Upper lobe of left lung (tissue), 6 donors: ENCODE measurements around the gene MAD1L1. TPM values are rescaled to one million over a fixed set of nuclear protein-coding genes. Genes with fewer than 3 reads are reported as not detected.

ENCODE experiments used
- ATAC-seq, 2 donors: fragments of 200-7000 bp; cut with Tn5 transposase; one replicate each; pipeline ENCODE4 v1.9.1; 2022; ENCODE audit warnings: mild to moderate bottlenecking in 2 of 2, moderate library complexity in 2 of 2; ENCODE audit not compliant: low FRiP score in 2 of 2
- DNase-seq, 2 donors: peaks; one replicate each; pipeline ENCODE4 v3.0.0-alpha.2; 2019 to 2020
- H3K27ac ChIP-seq, 4 donors: fragments of 200-600 bp; sonication (generic); one replicate each; pipeline ENCODE4 v1.5.1; 2016 to 2019
- H3K27me3 ChIP-seq, 4 donors: fragments of 200-600 bp; sonication (generic); one replicate each; pipeline ENCODE4 v1.5.1; 2017 to 2019
- H3K36me3 ChIP-seq, 4 donors: fragments of 200-600 bp; sonication (generic); one replicate each; pipeline ENCODE4 v1.5.1; 2016 to 2019
- H3K4me1 ChIP-seq, 4 donors: fragments of 200-600 bp; sonication (generic); one replicate each; pipeline ENCODE4 v1.5.1; 2018 to 2019
- H3K4me3 ChIP-seq, 4 donors: fragments of 200-600 bp; sonication (generic); one replicate each; pipeline ENCODE4 v1.5.1; 2017 to 2019; ENCODE audit warnings: mild to moderate bottlenecking in 2 of 4, moderate library complexity in 1 of 4
- H3K9me3 ChIP-seq, 4 donors: fragments of 200-600 bp; sonication (generic); one replicate each; pipeline ENCODE4 v1.5.1; 2018 to 2019
- EP300 ChIP-seq, 4 donors: sonication (generic); formaldehyde crosslinking; IDR thresholded peaks; one replicate each; pipeline ENCODE4 v1.5.1; 2017; ENCODE audit warnings: antibody characterized with exemption in 4 of 4, control low read depth in 2 of 4
- POLR2A ChIP-seq, 4 donors: fragments of 450-650 bp; IDR thresholded peaks; one replicate each; pipeline ENCODE4 v1.5.1; 2016 to 2017; ENCODE audit warnings: antibody characterized with exemption in 4 of 4, mild to moderate bottlenecking in 2 of 4
- POLR2AphosphoS5 ChIP-seq, 2 donors: sonication (generic); formaldehyde crosslinking; IDR thresholded peaks; one replicate each; pipeline ENCODE4 v1.5.1; 2017; ENCODE audit warnings: antibody characterized with exemption in 2 of 2
- WGBS, 2 donors: methylation state at CpG; one replicate each; pipeline ENCODE4 v1.1.5; 2017 to 2018; 5-methylcytosine and 5-hydroxymethylcytosine counted together
- total RNA-seq, 6 donors: library from RNA; depleted of rRNA in 4 of 6; stranded (reverse); fragments of >200 nt in 4 of 6; gene quantifications; one replicate each; pipeline versions ENCODE4 v1.1.0 to v1.2.1, GENCODE V29; 2016 to 2021
- TF ChIP-seq, protein P1 (sequence below), 6 experiments: fragments of 450-650 bp in 4 of 6; fragments of 200-600 bp in 2 of 6; sonication (generic) in 2 of 6; IDR thresholded peaks; one replicate each; pipeline ENCODE4 v1.5.1; 2016 to 2019; ENCODE audit warnings: antibody characterized with exemption in 6 of 6
- donor health status: DM: no; HTN: no; CAD: no; lungs with moderate emphysema.
- donor health status: DM: no; HTN: yes; CAD: no; lungs with severe emphysema.

MAD1L1 gene
- total RNA-seq, 6 donors from 2014 or later: 40.6 to 364 (median 65.6) TPM

DNA sequence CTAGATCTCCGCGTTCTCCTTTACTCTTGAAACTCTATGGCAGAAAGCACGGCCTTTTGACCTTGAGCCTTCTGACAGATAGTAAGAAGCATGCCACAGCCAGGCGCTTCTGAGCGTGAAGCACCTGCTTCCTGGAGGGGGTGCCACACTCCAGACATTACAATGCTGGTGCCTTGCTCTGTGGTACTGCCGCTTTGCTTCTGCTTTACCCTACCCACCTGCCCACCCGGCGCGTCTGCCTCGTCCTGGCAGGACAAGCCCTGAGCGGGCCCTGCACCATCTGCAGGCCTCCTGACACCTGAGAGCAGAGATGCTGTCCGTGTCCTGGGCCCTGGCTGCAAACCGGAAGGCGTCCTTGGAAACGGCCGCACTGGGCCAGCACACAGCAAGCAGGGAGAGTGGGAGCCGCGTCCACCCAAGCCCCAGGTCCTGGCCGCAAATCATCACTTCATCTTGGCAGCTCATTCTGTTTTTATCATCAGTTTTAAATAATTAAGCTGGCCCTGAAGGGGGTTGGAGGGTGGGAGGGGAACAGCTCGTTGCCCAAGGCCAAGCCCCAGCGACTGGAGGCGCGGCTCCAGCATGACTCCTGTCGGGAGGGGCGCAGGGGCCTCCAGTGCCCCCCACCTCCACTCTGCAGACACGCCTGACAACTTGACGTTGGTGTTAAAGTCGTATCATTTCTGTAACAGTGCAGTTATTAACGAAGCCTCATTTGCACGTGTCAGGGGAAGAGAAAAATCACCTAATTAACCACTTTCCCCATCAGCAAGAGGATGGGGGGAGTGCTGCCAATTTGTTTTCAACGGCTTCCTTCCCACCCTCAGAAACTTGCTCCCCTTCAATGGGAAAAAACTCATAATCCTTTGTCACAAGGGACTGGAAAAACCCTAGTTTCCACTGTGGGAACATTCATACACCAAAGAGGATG is 132.2 kb downstream of the MAD1L1 start:
- TF ChIP-seq EP300 (IDR thresholded peaks at IDR 0.05) (no peak), POLR2A (IDR thresholded peaks at IDR 0.05) (no peak), POLR2AphosphoS5 (IDR thresholded peaks at IDR 0.05) (no peak)
- TF ChIP-seq, protein P1, sequence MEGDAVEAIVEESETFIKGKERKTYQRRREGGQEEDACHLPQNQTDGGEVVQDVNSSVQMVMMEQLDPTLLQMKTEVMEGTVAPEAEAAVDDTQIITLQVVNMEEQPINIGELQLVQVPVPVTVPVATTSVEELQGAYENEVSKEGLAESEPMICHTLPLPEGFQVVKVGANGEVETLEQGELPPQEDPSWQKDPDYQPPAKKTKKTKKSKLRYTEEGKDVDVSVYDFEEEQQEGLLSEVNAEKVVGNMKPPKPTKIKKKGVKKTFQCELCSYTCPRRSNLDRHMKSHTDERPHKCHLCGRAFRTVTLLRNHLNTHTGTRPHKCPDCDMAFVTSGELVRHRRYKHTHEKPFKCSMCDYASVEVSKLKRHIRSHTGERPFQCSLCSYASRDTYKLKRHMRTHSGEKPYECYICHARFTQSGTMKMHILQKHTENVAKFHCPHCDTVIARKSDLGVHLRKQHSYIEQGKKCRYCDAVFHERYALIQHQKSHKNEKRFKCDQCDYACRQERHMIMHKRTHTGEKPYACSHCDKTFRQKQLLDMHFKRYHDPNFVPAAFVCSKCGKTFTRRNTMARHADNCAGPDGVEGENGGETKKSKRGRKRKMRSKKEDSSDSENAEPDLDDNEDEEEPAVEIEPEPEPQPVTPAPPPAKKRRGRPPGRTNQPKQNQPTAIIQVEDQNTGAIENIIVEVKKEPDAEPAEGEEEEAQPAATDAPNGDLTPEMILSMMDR (IDR thresholded peaks at IDR 0.05): no peak
- WGBS, 2 donors: 86 to 90% methylated on average over 31 of the region's 31 CpGs
- DNase-seq: peak in 1 of 2 donors; percentile 65
- Histone ChIP-seq H3K4me1 (peaks cover 11 to 14% (median 14%) of the 10 kb centered on the region in 4 donors), H3K9me3 (no peaks in the 10 kb centered on the region), H3K4me3 (no peak overlapping the region), H3K36me3 (no peaks in the 10 kb centered on the region), H3K27me3 (no peaks in the 10 kb centered on the region), H3K27ac (no peak overlapping the region)
- ATAC-seq: no peak

DNA sequence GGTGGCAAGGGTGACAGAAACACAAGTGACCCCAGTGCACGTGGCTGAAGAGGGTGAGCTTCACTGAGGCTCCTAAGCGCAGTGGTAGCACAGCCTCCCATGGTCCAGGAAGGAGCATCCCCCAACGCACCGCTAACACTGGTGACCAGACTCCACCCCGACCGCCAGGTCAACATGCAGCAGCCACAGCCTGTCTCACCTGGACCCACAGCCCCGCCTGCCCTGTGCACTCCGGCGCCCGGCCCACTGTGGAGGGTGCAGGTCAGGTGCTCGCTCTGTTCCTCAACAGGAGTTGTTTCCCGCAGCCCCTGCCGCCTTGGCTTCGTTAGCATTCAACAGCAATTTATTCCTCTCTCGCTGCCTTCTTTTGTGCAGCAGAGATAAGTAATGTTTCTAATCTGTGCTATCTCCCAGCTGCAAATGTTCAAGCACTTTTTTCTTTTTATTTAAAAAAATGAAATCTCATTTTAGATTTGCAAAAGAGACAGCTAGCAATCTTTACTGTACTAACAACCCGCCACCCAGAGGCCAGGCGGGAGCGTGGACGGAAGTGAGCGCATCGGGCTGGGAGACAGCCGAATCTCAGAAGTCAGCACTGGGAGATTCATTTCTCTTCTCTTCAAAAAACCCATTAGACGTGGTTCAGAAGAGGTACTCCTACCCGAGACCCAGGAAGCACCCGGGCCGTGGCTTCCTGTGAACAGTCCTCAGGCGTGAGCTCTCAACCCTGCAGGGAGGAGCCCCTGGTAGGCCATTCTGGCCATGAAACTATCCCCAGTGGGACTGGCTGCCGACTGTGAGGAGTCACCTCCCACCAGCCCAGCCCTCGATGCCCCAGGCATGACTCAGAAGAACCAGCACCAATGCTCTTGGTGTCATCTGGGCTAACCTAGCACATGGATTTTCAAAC is 133.4 kb downstream of the MAD1L1 start:
- Histone ChIP-seq H3K27me3 (no peaks in the 10 kb centered on the region), H3K27ac (no peak overlapping the region), H3K36me3 (no peaks in the 10 kb centered on the region), H3K9me3 (no peaks in the 10 kb centered on the region), H3K4me1 (peaks cover 7 to 10% (median 9%) of the 10 kb centered on the region in 4 donors), H3K4me3 (no peak overlapping the region)
- TF ChIP-seq, protein P1 (IDR thresholded peaks at IDR 0.05): no peak
- TF ChIP-seq POLR2A (IDR thresholded peaks at IDR 0.05) (no peak), POLR2AphosphoS5 (IDR thresholded peaks at IDR 0.05) (no peak), EP300 (IDR thresholded peaks at IDR 0.05) (no peak)
- 80 to 85% methylated on average over 17 to 29 of the region's 29 CpGs for WGBS, 2 donors
- ATAC-seq: no peak
- DNase-seq: peak in 1 of 2 donors; percentile 81

DNA sequence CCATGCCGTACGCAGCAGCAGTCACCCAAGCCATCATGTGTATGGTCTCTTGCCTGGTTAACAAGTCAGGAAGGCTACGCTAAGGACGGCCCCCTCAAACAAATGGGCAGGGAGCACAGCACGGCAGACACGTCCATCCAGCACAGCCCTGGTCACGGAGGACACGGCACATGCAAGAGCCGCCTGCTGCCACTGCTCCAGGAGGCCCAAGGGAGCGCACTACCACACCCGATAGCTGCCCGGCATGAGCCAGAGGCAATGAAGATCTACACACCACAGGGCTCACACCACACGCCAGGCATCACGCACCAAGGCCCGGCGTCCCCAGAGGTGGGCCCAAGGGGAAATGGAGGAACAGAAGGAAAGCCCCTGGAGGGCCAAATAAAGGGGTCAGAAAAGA is 134.2 kb downstream of the MAD1L1 start:
- ATAC-seq (no peak), DNase-seq (peak in 1 of 2 donors; percentile 63)
- Histone ChIP-seq H3K36me3 (no peaks in the 10 kb centered on the region), H3K27ac (no peak overlapping the region), H3K4me1 (peaks cover 0 to 2% (median under 1%) of the 10 kb centered on the region in 4 donors), H3K4me3 (no peak overlapping the region), H3K27me3 (no peaks in the 10 kb centered on the region), H3K9me3 (no peaks in the 10 kb centered on the region)
- TF ChIP-seq EP300 (IDR thresholded peaks at IDR 0.05) (no peak), POLR2A (IDR thresholded peaks at IDR 0.05) (no peak)
- 97 to 100% methylated on average over 9 to 16 of the region's 16 CpGs for WGBS, 2 donors

DNA sequence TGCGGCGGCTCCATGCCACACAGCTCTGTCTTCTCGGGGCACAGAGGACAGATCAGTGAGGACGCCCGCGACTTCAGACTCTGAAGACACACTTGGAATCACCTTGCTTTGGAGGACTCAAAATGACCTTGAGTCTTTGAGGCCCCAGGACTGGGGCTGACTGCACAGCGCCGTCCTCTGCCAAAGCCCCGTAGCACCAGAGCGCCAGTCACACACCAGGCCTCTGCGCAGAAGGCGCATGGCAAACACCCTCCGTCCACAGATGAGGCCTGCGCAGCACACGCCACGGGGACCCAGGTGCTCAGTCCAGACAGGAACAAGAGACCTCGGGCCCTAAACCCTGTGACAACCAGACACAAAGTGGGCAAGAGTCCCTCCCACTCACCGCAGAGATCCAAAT is 134.7 kb downstream of the MAD1L1 start:
- no peak for ATAC-seq
- TF ChIP-seq POLR2AphosphoS5 (IDR thresholded peaks at IDR 0.05) (no peak), EP300 (IDR thresholded peaks at IDR 0.05) (no peak), POLR2A (IDR thresholded peaks at IDR 0.05) (no peak)
- TF ChIP-seq, protein P1 (IDR thresholded peaks at IDR 0.05): no peak
- Histone ChIP-seq H3K4me1 (no peaks in the 10 kb centered on the region), H3K9me3 (no peaks in the 10 kb centered on the region), H3K27me3 (no peaks in the 10 kb centered on the region), H3K27ac (no peak overlapping the region), H3K4me3 (no peak overlapping the region), H3K36me3 (no peaks in the 10 kb centered on the region)
- DNase-seq: peak in 1 of 2 donors; percentile 67
- 96 to 98% methylated on average over 12 to 14 of the region's 18 CpGs for WGBS, 2 donors

DNA sequence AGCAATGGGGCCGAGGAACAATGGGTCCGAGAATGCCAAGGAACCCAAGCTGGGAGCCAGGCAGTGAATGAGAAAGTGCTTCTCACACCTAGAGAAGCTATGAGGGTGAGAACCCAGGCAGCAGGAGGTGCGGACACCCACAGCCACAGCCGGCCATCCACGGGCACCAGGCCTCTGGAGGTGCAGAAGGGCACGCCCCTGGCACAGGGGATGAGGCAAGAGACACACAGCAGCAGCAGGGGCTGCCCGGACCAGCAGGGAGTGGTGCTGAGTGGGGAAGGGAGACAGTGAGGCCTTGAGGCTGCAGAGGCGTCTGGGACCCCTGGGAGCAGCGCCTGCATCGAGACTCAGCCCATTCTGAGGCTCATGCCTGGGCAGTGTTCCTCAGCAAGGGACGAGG is 135.3 kb downstream of the MAD1L1 start:
- H3K27ac ChIP-seq: no peak overlapping the region
- peak in 1 of 2 donors; percentile 67 for DNase-seq
- ATAC-seq: no peak
- no peaks in the 10 kb centered on the region for H3K27me3 ChIP-seq
- 83 to 93% methylated on average over 11 of the region's 11 CpGs for WGBS, 2 donors
- no peaks in the 10 kb centered on the region for H3K4me1 ChIP-seq
- no peak overlapping the region for H3K4me3 ChIP-seq
- no peaks in the 10 kb centered on the region for H3K9me3 ChIP-seq
- TF ChIP-seq EP300 (IDR thresholded peaks at IDR 0.05) (no peak), POLR2A (IDR thresholded peaks at IDR 0.05) (no peak), POLR2AphosphoS5 (IDR thresholded peaks at IDR 0.05) (no peak)
- TF ChIP-seq, protein P1 (IDR thresholded peaks at IDR 0.05): no peak
- H3K36me3 ChIP-seq: no peaks in the 10 kb centered on the region
